Breast epithelium (tissue), 4 donors: ENCODE results near the gene PXDN. TPM values are rescaled to one million over a fixed set of nuclear protein-coding genes. Genes with fewer than 3 reads are reported as not detected.

Experiments
- DNase-seq, 2 donors: peaks; one replicate each; pipeline ENCODE4 v3.0.0-alpha.2; 2019; ENCODE audit warnings: low spot score in 2 of 2
- H3K27ac ChIP-seq, 2 donors: fragments of 200-600 bp; sonication (generic) in 1 of 2; one replicate each; pipeline ENCODE4 v1.5.1; 2016 to 2019; ENCODE audit warnings: mild to moderate bottlenecking in 1 of 2
- H3K27me3 ChIP-seq, 2 donors: fragments of 200-600 bp; sonication (generic) in 1 of 2; one replicate each; pipeline versions ENCODE4 v1.5.1 to v1.6.0; 2017 to 2019; ENCODE audit warnings: control low read depth in 1 of 2, mild to moderate bottlenecking in 1 of 2
- H3K36me3 ChIP-seq: fragments of 200-600 bp; one replicate; pipeline ENCODE4 v1.5.1; 2019
- H3K4me1 ChIP-seq, 2 donors: fragments of 200-600 bp; sonication (generic); one replicate each; pipeline ENCODE4 v1.5.1; 2016 to 2019; ENCODE audit warnings: control low read depth in 1 of 2
- H3K4me3 ChIP-seq, 3 donors: fragments of 200-600 bp; sonication (generic); 1 replicate in 2 of 3; 2 replicates in 1 of 3; pipeline ENCODE4 v1.5.1; 2016 to 2019; ENCODE audit warnings: mild to moderate bottlenecking in 3 of 3, moderate library complexity in 2 of 3
- H3K9me3 ChIP-seq, 2 donors: fragments of 200-600 bp; sonication (generic) in 1 of 2; one replicate each; pipeline ENCODE4 v1.5.1; 2016 to 2019; ENCODE audit warnings: control low read depth in 1 of 2
- POLR2A ChIP-seq: fragments of 450-650 bp; IDR thresholded peaks from one replicate; pipeline ENCODE4 v1.6.1; 2016; ENCODE audit warnings: antibody characterized with exemption, mild to moderate bottlenecking, moderate library complexity
- POLR2AphosphoS5 ChIP-seq, 3 donors: sonication (generic); formaldehyde crosslinking; IDR thresholded peaks; one replicate each; pipeline ENCODE4 v1.6.1; 2017; ENCODE audit warnings: antibody characterized with exemption in 3 of 3
- intact Hi-C: fragments of 100-400 bp; cut with DNase I; formaldehyde crosslinking; loops from one replicate; pipeline ENCODE4 v1.15.1; 2023; ENCODE audit warnings: low total_unique reads
- total RNA-seq, 3 donors: library from RNA; depleted of rRNA; stranded (reverse); fragments of >200 nt; gene quantifications; one replicate each; pipeline ENCODE4 v1.1.0, GENCODE V29; 2016
- TF ChIP-seq, protein P1 (sequence below), 3 donors: fragments of 450-650 bp; IDR thresholded peaks; one replicate each; pipeline ENCODE4 v1.5.1; 2016 to 2017; ENCODE audit warnings: antibody characterized with exemption in 3 of 3, mild to moderate bottlenecking in 3 of 3, moderate library complexity in 3 of 3

PXDN gene
- total RNA-seq, 3 donors from 2014 or later: 42.4 to 108 (median 64.2) TPM

DNA sequence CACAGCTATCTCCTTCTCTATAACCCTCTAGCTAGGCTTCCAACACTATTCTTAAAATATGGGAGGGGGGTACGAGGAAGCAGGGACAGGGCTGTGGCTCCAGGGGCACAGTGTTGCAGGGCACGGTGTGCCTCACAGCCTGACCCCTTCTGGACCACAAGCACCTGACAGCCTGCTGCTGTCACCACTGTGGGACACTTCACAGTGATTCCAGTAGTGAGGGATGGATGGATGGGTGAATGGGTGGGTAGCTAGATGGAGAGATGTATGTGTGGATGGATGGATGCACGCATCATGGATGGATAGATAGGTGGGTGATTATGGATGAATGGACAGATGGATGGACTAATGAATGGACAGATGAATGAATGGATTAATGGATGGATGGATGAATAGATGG is 21.6 kb downstream of the PXDN start:
- no peaks in the 10 kb centered on the region for H3K4me1 ChIP-seq
- H3K4me3 ChIP-seq: no peak overlapping the region
- H3K9me3 ChIP-seq: no peaks in the 10 kb centered on the region
- TF ChIP-seq POLR2AphosphoS5 (IDR thresholded peaks at IDR 0.05) (no peak), POLR2A (no peak)
- TF ChIP-seq, protein P1, sequence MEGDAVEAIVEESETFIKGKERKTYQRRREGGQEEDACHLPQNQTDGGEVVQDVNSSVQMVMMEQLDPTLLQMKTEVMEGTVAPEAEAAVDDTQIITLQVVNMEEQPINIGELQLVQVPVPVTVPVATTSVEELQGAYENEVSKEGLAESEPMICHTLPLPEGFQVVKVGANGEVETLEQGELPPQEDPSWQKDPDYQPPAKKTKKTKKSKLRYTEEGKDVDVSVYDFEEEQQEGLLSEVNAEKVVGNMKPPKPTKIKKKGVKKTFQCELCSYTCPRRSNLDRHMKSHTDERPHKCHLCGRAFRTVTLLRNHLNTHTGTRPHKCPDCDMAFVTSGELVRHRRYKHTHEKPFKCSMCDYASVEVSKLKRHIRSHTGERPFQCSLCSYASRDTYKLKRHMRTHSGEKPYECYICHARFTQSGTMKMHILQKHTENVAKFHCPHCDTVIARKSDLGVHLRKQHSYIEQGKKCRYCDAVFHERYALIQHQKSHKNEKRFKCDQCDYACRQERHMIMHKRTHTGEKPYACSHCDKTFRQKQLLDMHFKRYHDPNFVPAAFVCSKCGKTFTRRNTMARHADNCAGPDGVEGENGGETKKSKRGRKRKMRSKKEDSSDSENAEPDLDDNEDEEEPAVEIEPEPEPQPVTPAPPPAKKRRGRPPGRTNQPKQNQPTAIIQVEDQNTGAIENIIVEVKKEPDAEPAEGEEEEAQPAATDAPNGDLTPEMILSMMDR (IDR thresholded peaks at IDR 0.05): no peak
- peak overlapping the region; percentile 70 to 90 for H3K27ac ChIP-seq
- H3K36me3 ChIP-seq: no peaks in the 10 kb centered on the region
- DNase-seq: no peak
- intact Hi-C loops: no loop called here
- no peaks in the 10 kb centered on the region for H3K27me3 ChIP-seq

DNA sequence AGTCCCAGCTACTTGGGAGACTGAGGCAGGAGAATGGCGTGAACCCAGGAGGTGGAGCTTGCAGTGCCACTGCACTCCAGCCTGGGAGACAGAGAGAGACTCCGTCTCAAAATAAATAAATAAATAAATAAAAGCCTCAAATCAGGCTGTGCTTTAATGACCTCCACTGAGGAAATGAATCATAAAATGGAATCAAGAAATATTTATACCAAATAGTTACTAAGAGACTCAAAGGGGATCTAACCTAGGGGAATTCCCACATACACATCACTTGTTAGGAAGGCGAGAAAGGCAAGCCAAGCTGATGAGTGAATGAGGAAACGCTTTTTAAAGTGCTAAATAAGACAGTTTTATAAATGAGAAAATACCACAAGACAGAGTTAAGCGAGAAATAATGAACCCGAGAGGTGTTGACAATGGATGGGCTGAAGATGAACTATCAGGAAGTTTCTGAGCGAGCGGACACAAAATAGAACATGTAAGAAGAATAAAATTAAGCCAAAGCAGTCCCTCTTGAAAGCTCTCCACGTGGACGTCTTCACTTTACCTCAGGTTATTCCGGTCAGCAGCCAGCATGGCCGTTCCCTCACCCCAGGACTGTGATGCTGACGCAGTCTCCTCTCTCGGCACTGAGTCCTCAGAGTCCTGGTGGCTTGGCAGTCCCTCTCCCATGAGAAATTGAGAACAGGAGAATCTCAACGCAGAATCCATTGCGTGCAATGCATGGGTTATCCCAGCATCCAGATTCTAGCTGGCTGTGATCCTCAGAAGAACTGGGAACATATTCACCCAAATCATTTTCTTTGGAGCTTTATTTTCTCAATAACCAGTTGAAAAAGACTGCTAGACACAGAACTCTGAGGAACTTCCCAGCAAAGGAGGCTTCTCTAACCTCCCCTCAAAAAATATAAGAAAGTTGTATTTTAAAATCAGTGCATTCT is 22.3 kb downstream of the PXDN start:
- peak in 1 of 2 donors; percentile 18 for DNase-seq
- peak overlapping the region in 1 of 3 donors; percentile 47 for H3K4me3 ChIP-seq
- intact Hi-C loops: no loop called here

DNA sequence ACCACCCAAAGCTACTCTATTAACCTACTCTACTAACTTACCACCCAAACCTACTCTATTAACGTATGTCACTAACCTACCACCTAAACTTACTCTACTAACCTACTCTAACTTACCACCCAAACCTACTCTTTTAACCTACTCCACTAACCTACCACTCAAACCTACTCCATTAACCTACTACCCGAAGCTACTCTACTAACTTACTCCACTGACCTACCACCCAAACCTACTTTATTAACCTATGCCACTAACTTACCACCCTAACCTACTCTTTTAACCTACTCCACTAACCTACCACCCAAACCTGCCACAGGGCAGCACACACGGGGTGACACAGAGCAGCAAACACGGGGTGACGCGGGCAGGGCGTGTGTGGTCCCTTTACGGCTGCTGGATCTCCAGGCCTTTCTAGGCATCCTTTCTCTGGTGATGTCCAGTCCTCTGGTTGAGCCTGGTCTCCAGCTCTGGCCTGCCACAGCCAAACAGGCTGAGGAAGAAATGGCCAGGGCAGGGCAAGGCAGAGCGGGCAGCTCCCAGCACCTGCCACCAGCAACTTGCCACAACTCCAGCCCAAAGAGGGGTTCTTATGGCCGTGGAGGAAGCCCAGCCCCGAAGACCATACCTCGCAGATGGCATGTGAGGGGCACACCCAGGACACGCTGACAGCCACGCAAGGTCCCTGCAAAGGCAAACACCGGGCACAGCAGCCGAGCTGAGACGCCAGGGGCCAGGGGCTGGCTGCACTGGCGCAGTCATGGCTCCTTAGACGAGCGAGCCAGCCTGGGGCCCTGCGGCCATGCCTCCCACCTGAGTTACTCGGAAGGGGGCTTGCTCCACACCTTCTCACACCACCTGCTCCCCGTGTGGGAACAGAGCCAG is 25.7 kb downstream of the PXDN start:
- Histone ChIP-seq H3K9me3 (no peaks in the 10 kb centered on the region), H3K27me3 (no peaks in the 10 kb centered on the region), H3K36me3 (no peaks in the 10 kb centered on the region), H3K4me1 (peaks cover 3 to 11% of the 10 kb centered on the region in 2 donors), H3K27ac (peak overlapping the region; percentile 89 to 90), H3K4me3 (no peak overlapping the region)
- TF ChIP-seq, protein P1 (IDR thresholded peaks at IDR 0.05): no peak
- TF ChIP-seq POLR2AphosphoS5 (IDR thresholded peaks at IDR 0.05): no peak
- no peak for TF ChIP-seq POLR2A
- DNase-seq: no peak
- intact Hi-C loops: no loop called here

More for the DNA sequence above, 22.3 kb downstream of the PXDN start:
- H3K27me3 ChIP-seq: no peaks in the 10 kb centered on the region
- peak overlapping the region; percentile 70 to 90 for H3K27ac ChIP-seq
- H3K9me3 ChIP-seq: no peaks in the 10 kb centered on the region
- no peaks in the 10 kb centered on the region for H3K36me3 ChIP-seq
- TF ChIP-seq, protein P1 (IDR thresholded peaks at IDR 0.05): no peak
- TF ChIP-seq POLR2A (no peak), POLR2AphosphoS5 (IDR thresholded peaks at IDR 0.05) (peak in 1 of 3 donors; percentile 35)
- no peaks in the 10 kb centered on the region for H3K4me1 ChIP-seq

DNA sequence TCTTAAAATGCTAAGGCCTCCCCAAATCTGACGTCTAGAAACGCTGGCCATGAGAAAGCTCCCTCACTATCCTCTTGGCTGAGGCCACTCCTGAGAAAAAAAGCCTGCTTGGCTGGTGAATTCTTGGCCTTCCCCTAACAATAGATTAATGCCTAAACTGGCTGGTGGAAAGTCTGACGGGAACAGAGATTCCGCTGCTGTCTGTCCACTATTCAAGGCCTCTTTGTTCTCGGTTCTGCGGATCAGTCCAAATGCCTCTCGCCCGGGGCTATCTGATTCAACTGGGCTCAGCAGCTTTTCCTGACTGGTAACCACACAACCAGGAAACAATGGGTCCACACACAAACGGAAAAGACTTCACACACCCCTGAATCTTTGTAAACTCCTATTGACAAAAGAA is 27.2 kb downstream of the PXDN start:
- no peak overlapping the region for H3K4me3 ChIP-seq
- H3K36me3 ChIP-seq: no peaks in the 10 kb centered on the region
- intact Hi-C loops: no loop called here
- peak; percentile 95 to 97 for DNase-seq
- H3K27me3 ChIP-seq: no peaks in the 10 kb centered on the region
- H3K4me1 ChIP-seq: peaks cover 3 to 11% of the 10 kb centered on the region in 2 donors
- TF ChIP-seq POLR2A (no peak), POLR2AphosphoS5 (IDR thresholded peaks at IDR 0.05) (peak; percentile 24 to 80 (median 63))
- TF ChIP-seq, protein P1 (IDR thresholded peaks at IDR 0.05): no peak
- no peaks in the 10 kb centered on the region for H3K9me3 ChIP-seq
- H3K27ac ChIP-seq: peak overlapping the region; percentile 89 to 90
